Measurements from ENCODE around the gene TPH1.

The TPH1 gene
- 0 to 0.48 (median 0.24) reads per million in 18 experiments for total RNA-seq

- DNase-seq: no peak
These were observed at the start of gene TPH1 for GRCh38 chr11:18046116-18046777. TSS of gene TPH1 (minus strand) at chr11:18046269. CDS start at chr11:18040762, 5,507 bp downstream.

DNA sequence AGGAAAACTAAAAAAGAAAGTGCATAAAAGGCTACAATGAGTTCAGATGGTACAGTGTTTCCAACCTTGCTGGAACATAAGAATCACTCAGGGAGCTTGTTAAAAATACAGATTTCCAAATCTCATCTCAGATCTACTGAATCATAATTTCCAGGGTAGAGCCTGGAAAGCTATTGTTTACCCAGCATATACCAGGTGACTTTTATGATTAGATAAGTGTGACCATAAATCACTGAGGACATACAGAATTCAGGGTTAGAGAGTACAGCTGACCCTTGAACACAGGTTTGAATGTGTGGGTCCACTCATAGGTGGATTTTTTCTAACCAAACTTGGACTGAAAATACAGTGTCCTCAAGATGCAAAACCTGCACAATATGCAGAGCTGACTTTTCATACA is 47.9 kb upstream of the TPH1 start:
- DNase-seq: no peak

DNA sequence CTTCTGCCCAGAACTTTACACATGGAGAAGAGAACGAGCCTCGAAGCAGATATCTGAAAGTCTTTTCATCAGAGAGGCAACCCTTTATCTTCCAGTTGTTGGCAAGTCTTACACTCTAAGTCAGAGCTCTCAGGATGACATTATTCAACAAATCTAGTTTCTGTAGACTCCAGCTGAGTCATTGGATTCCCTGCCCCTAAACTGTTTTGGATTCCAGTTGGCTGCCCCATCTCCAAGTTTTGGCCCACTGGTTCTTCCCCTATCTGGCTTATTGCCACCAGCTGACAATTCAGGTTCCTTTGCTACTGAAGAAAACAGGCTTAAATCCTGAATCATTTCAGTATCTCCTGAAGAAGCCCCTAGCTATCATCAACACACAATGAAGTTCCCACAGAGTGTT is 45.7 kb upstream of the TPH1 start:
- no peak for DNase-seq

- DNase-seq: peak in 1 of 2 donors; percentile 60
These were observed 42.9 kb upstream of the TPH1 start for GRCh38 chr11:18088966-18089365.

GRCh38 chr11:18088366-18088765 is 42.3 kb upstream of the TPH1 start:
- no peak for DNase-seq

DNA sequence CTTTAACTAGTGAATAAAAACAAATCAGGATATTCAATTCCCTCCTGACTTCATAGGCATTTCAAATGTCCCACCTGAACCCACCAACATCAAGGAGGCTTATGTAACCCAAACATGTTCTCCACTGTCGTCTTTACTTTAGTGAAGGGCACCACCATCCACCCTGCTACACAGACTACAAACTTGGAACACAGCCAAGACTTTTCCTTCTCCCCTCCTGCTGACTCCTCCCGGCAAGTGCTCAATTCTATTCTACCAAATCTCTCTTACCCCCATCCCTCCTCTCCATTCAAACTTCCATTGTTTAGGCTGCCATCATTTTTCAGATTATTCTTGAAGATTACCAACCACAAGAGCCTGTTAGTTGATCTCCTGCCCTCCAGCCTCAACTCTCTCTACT is 35.5 kb upstream of the TPH1 start:
- DNase-seq: no peak

DNA sequence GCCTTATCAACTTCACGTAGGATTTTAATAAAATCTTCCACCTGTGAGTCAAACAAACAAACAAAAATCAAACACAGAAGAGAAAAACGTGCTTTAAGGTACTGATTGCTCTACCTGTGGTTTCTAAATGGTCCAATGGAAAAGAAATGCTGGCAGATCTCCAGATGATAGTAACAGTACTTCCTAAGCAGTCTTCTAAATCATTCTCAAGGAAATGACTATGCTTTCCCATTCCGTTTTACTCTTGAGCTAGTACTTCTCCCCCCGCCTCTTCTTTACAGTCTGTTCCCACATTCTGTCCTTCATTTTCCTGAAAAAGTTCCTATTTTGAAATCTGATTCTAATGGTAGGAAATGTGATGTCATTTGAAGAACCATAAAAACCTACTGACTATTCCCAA is 34.4 kb upstream of the TPH1 start:
- DNase-seq: no peak

- DNase-seq: no peak
These were observed 32.8 kb upstream of the TPH1 start for GRCh38 chr11:18078909-18079308.

DNA sequence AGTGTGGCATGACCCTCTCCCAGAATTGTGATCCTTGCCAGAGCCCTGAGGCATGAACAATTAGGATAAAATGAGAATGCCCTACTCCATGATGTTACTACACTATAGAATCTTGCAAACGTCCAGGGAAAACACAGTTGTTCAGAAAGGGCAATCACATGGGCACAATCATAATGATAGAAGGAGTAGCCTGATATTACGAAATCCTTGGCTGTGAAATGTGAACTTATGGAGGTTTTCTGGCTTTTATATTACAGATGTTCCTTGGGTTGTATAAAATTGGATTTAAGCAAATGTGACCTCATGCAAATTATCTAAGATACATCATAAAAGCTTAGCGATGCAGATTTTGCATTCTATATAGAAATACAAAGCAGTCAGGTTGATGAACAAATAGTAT is 29.4 kb upstream of the TPH1 start:
- no peak for DNase-seq

- no peak for DNase-seq
These were observed 25.1 kb upstream of the TPH1 start for GRCh38 chr11:18071098-18071705.

GRCh38 chr11:18067372-18067771 is 21.3 kb upstream of the TPH1 start:
- no peak for DNase-seq

DNA sequence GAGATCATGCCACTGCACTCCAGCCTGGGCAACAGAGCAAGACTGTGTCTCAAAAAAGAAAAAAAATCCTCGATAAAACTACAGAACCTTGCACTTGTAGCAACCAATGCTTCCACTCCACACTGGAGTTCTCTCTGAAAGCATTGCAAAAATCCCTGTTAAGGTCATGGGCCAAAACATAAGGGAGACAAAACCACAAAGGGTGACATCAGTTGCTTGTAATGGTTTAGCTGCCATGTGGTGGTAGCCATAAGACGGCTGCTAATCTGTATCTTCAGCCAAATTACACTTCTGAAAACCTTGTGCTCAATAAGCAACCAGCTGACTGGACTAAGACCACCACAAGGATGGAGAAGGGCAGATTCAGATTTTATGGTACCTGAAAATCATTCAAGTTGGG is 20.6 kb upstream of the TPH1 start:
- DNase-seq: no peak

GRCh38 chr11:18065572-18065971 is 19.5 kb upstream of the TPH1 start:
- DNase-seq: no peak

GRCh38 chr11:18064450-18065054 is 18.5 kb upstream of the TPH1 start:
- DNase-seq: no peak

DNA sequence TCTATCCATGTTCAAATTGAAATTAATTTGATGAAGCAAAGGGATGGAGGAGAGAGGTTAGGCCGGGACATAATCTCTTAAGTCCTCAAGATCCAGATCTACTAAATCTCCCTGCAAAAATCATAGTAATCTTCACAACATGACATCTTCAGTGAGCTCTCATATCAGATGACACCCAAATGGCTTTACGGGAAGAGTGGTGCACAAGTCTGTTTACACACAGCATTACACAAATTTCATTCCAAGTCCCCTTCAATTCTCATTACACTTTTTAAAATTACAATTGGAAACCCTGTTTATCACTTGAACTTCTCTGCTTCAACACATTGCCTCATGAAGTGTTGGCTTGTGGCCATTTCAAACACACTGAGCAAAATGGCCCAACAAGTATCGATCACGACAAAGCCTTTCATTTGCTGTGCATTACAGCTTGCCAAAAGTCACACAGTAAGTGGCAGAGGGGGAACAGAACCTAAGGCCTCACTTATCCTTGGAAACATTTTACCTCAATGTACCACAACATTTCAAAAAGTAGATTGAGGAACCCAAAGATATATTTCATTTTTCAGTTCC is 17.9 kb upstream of the TPH1 start:
- no peak for DNase-seq

DNA sequence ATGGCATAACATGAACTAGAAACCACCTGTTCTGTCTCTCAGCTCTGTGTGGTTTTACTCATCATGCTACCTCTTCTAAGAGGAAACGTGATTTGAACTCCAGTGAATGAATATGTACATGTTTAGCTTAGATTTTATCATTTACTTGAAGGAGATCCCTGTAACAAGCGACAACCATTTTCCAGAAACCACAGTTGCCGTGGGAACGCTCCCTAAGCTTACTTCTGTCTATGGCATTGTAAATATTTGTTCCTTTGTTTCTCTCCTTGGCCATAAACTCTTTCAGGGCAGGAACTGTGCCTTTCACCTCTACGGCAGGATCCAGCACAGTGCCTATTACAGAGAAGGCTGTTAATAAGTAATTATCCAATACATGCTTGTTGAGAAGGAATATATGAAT is 17.1 kb upstream of the TPH1 start:
- DNase-seq: no peak

- no peak for DNase-seq
These were observed 15.3 kb upstream of the TPH1 start for GRCh38 chr11:18061351-18061750.

GRCh38 chr11:18056561-18057181 is 10.6 kb upstream of the TPH1 start:
- DNase-seq: no peak

DNA sequence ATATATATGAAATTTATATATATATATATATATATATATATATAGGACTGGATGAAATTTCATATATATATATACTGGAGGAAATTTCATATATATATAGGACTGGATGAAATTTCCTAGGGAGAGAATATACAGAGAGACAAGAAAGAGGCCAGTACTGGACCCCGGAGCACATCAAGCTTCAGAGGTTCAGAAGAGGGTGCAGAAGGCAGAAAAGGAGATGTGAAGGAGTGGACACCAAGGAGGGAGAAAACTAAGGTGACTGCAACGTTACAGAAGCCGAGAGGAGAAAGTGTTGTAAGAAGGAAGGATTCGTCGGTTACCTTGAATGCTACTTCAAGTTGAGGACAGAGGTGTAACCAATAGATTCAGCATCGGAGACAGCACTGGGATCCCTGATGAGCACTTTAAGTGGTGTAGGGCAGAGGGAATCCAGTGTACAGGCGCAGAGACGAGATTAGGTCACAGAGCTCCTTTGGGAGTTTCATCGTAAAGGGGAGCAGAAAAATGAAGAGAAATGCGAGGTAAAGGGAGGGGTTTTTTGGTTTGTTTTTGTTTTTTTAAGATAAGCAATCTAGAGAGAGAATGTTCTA is 8.5 kb upstream of the TPH1 start:
- no peak for DNase-seq

DNA sequence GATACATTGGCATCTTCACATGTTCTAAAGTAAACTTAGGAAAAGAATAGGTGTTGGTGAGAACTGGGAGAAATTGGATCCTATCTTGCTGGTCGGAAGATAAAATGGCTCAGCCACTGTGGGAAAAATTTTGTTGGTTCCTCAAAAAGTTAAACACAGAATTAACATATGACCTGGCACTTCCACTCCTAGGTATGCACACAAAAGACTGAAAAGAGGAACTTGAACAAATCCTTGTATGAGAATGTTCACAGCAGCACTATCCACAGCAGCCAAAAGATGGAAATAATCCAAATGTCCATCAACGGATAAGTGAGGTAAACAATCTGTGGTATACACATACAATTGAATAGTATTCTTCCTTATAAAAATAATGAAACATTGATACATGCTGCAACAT is 4.8 kb upstream of the TPH1 start:
- DNase-seq: no peak

GRCh38 chr11:18036456-18036855 is 9.6 kb downstream of the TPH1 start:
- DNase-seq: no peak

DNA sequence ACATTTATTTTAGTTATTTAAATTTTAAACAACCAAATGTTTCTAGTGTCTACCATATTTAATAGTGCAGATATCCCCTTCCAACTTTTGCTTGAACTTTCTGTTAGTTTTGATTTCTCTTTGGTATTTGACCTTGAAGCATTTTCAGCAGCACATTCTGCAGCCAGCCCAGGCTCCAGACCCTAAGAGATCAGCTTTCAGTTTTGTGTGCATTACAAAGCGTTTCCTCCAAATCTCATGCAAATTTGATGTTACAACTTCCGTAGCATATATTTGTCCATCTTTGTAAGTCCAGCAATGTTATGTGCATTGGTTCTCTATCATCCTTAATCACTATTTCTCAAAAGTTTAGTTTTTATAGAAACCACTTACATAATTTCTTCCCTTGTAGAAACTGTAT is 18.6 kb downstream of the TPH1 start:
- no peak for DNase-seq

GRCh38 chr11:18022419-18022818 is 23.6 kb downstream of the TPH1 start:
- no peak for DNase-seq

Data from inflammatory macrophage (primary cell).